Umbilical cord (tissue), 2 donors: ENCODE results near the gene ARHGEF28. TPM values are rescaled to one million over a fixed set of nuclear protein-coding genes. Genes with fewer than 3 reads are reported as not detected.

ENCODE experiments used
- DNase-seq: peaks from one replicate; pipeline ENCODE4 v3.0.0-alpha.2; 2015; ENCODE audit warnings: low spot score
- total RNA-seq: library from RNA; depleted of rRNA; stranded (reverse); fragments of >200 nt; gene quantifications from one replicate; pipeline ENCODE4 v1.2.3, GENCODE V29; 2014; ENCODE audit warnings: low replicate concordance; ENCODE audit not compliant: insufficient read depth

The ARHGEF28 gene
- total RNA-seq, 1 donor from 2014 or later = 13.7 TPM

DNA sequence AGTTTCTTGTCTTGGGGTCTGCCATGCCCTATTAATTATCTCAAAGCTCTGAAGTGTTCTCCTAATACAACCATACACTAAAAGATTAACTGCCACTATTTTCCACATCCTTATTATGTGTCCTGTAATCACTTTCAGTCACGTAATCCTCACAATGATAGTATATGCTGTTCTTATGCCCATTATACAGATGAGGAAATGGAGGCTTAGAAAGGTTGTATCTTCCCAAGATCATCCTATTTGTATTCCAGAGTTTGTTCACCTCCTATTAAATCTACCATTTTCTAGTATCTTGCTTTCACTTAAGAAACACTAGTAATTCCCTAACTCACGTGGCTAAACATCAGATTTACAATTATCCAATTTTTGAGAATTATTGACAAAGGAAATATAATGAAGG, 2.9 kb upstream of the ARHGEF28 start:
- DNase-seq = no peak

DNA sequence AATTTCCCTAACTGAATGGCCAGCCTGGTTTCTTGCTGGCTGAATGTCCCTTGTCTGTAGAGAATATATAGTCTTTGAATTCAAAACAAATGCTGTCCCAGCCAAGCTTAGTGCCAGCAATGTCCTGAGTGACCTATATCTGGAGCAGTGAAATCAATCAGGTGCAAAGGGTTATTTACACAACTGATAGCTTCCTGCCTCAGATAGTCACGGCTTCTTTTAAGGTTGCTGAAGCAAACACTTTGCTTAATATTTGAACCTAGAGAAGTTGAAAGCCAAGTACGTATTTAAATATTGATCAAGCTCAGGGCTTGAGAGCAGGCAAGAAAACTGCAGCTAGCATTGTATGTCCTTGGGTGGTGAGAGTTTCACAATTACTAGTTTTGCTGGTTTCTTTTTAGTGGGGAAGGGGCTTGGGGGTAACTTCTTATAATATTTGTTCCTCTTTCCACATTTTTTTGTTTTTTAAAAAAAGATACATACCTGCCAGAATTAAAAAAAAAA, 2.0 kb upstream of the ARHGEF28 start:
- DNase-seq = no peak

DNA sequence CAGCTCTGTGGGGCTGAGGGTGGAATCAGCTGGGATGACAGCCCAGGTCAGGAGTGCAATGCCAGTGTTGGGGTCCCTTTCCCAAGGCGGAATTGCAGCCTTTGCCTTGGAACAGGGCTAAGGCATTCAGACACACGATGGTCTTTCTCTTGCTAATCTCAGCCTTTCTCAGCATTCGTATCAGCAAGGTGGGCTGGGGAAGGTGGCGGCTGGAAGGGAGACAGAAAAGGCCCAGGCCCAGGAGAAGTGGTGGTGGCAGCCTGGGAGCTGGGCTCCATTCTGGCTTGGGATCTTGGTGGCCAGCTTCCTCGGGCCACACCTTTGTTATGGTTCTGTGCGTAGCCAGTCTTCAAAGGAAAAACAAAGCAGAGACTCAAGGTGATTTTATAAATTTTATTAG, 1.1 kb upstream of the ARHGEF28 start:
- DNase-seq = no peak

DNA sequence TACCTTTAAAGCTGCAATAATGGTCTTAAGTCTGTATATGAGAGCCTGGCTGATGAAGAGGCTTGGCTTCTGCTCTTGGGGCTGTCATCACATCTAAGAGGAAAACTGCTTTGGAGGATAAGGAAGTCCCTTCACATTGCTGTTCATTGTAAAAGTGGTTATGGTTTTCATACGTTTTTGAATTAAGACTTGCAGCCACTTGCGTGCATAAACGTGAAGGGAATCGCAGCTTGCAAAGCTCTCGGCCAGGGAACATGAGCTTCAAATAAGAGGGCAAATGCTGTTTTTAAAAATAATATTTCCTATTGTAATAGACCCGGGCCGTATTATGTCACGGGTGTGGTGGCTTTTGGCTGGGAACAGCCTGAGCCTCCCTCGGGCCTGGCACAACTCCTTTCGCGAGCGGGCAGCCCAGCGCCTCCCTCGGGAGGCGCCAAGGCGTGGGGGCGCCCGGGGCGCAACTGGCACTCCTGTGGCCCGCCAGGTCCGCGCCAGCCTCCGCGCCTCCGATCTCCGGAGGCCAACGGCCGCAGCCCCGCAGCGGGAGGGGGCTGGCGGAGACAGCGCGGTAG, 538 bp upstream of the ARHGEF28 start:
- no peak for DNase-seq

DNA sequence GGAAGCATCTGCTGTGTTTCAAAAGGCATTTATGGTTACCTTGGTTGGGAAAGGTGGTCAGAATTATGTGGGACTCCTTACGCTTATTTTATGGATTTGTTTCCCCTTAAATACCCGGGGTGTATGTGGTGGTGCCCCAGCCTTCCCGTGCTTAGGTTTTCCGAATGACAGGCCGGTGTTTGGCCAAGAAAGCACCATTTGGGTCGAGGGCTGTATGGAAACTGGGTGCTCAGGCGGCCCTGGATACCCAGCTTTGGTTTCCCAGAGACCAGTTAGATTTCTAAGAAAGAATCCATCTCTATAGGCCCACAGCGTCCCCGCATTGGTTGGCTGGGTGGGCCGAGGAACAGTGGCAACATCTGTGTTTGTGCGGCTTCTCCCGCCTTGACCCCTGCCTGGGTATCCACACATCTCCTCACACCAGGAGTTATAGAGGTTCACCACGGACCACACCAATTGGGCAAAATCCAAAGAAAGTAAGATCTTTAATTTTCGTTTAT, 868 bp downstream of the ARHGEF28 start:
- DNase-seq = no peak

DNA sequence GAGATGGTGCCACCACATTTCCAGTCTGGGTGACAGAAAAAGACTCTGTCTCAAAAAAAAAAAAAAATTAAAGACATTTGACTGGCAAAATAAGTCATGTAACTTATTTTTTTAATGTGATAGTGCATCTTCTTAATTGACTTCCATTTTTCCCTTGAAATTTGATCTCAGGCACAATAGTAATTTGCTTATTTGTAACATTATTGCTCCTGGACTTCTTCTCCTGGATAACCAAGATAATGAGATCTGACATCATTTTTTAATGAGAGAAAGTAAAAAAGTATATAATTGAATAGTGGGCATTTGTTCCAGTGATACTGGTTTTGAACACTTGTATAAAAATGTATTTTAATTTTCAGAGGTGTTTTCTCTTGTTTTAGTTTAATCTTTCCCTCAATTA, 3.5 kb downstream of the ARHGEF28 start:
- DNase-seq = no peak

DNA sequence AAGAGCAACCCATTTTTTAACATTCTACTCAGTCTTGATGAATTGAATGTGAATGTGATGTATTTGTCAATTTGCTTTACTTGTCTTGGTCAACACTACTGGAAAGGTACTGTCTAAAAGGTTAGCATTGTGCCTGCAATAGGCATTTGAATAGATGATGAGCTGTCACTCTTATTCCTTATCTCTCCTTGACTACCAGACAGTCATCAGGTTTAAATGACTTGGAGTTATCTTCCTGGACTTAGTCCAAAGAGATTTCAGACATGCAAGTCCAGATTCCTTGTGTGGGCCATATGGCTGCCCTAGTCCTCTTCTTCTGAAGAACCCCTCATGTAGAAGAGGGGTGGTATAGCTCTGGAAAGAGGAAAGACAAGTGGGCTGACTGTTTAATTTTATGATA, 4.8 kb downstream of the ARHGEF28 start:
- no peak for DNase-seq

DNA sequence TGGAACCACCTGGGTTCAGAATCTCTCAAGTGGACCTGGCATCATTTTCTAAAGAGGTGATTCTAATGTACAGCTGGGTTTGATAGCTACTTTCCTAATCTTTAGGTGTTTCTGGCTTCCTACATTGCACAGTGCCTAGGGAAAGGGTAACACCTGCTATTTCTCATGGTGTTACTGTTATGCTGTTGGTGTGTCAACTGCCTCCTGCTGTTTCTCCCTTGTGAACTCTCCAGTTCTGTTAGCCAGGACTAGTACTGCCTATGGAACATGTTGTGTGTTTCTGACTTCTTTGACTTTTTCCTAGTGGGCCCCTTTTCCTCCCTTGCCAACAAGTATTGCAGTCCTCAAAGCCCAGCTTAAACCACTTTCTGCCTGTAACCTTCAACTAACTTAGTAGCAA, 5.5 kb downstream of the ARHGEF28 start:
- no peak for DNase-seq

DNA sequence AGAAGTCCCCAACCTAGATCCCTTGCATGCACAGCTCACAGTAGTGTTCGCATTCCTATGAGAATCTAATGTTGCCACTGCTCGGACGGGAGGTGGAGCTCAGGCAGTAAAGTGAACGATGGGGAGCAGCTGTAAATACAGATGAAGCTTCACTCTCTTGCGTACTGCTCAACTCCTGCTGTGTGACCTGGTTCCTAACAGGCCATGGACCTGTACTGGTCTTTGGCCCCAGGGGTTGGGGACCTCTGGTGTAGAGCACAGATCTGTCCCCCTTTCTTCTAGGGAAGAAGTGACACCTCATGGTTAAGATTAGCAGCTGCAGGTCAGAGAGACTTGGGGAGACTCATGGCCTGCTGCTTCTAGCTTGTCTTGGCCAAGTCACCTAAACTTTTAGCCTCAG, 7.1 kb downstream of the ARHGEF28 start:
- no peak for DNase-seq

DNA sequence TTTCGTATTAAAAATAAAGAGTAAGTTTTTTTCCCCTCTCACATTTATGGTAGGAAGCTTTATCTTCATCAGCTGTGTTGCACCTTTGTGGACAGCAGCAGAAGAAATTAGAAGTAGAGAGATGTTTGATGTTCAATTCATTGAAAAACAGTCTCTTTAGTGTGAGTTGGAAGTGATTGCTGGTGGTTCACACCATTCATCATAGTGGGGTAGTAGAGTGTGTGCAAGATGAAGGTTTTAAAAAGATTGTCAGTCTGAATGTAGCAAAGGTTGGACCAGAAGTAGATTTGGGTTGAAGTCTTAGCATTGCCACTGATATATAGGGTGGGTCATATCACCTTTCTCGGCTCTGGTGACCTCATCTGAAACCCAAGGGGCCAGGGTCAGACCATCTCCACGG, 10.4 kb downstream of the ARHGEF28 start:
- no peak for DNase-seq

DNA sequence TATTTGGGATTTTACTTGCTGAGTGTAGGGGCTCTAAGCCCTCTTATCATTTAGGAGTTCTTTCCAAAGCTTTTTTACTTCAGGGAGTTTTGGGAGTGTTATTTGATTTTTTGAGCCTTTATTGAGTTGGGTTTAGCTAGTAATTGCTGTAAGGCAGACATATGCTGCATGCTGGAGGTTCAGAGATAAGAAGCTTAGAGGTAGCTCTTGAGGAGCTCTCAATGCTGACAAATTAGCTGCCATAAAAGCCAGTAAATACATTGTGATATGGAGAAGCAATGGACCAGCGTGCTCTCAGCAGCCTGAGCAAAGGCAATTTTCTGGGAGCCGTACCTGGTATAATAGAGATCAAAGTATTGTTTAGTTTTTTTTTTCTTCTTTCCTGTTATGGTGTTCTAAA, 11.6 kb downstream of the ARHGEF28 start:
- no peak for DNase-seq

DNA sequence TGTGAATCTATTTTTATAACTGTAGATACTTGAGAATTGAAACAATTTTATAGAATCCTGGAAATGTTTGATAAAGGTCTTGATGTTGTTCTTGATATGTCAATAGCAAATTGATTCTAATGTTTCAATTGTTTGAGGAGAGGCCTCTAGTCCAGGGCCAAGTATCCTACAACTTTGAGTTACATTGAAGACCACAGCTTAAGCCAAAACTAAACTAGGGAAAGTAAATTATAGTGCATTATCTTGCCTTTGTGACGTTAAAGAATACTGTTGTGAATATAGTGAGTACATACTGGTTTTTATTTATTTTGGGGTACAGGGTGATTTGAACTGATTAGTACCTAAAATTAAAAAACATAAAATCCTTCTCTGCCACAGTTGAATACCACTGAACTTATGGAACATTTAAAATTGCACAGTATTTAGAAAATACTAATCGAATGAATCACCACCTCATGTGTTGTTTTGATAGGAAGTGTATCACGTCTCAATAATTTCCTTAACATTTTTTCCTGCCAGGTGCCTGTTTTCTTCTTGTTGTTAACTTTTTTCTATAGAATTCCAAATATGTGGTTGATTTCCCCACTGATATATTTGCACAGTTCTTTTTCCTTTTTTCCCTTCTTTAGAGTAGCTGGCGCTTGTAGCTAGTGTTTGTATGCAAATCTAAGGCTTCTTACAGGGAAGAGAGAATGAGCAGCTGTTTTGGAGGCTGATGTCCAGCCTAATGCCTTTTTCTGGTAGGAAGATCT, 12.5 kb downstream of the ARHGEF28 start:
- DNase-seq = no peak

DNA sequence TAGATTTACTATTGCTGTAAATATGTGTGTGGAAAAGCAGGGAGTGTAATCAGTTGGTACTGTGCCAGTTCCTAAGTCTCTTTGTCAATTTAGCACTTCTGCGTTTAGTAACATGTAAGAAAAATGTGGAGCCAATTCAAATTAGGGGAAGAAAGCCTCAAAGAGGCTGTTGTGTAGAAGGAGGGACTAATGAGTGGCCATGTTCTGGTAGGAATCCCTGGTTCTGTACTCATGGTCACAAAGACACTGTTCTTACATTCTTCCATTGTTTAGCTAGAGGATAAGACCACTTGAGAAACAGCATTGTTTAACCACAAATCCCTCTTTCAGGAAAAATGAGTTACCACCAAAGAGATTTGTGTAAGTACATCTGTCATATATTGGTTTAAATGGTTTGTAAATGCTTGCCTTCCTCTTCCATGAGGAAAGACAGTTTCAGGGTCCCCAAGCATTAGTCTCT, 14.9 kb downstream of the ARHGEF28 start:
- DNase-seq = no peak

DNA sequence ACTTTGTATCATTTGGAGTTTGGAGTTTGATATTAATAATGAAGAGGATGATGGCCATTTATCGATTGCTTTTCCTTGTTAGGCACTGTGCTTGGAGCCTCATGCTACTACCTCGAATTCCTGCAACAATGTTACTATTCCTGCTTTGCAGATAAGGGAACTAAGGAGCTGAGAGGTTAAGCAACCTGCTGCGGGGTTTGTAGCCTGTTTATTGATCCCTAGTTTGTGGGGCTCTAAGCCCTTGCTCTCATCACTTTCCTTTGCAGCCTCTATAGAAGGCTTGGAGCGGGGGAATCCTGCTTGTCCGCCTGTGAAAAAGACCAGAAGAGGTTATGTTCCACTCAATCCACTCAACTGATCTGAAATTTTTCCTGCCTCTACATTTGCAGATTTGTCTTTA, 15.8 kb downstream of the ARHGEF28 start:
- DNase-seq = no peak

DNA sequence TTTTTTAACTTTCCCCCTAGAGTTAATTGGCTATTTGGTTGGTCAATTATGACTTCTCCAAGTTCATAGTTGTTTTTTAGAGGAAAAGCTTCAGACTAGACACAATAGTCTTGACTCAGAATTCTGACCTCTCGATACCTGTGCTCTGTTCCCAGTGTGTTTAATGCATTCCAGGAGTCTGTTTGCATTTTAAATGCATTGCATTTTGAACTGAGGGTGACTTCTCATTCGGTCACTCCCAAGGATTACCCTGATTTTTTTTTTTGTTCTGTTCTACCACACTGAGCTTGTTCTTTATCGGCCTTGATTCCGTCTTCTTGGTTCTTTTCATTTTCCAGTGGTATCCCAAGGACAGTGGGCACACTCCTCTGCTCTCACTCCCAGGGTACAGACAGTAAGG, 16.3 kb downstream of the ARHGEF28 start:
- no peak for DNase-seq

DNA sequence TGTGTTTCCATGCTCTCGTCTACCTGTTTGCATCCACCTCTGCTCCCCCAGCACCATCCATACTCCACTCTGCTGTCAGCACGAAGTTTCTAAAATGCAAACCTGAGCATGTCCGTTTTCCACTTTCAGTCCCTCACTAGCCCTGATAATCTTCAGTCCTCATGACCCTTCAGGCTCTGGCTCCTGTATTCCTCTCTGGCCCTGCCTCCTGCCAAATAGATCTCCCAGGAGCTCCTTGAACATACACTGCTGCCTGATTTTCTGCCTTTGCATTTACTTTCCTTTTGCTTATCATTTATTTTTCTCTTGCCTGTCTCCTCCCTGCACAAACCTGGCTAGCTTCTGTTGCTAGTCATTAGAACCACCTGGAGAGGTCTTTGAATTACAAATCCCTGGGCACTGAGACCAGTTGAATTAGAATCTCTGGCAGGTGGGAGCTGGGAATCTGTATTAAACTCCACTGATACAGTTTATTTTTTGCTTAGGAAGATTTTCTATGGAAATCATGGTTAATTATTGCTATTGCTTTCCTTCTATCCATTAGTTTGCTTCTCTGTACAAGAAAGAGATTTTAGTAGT, 18.5 kb downstream of the ARHGEF28 start:
- DNase-seq = no peak

DNA sequence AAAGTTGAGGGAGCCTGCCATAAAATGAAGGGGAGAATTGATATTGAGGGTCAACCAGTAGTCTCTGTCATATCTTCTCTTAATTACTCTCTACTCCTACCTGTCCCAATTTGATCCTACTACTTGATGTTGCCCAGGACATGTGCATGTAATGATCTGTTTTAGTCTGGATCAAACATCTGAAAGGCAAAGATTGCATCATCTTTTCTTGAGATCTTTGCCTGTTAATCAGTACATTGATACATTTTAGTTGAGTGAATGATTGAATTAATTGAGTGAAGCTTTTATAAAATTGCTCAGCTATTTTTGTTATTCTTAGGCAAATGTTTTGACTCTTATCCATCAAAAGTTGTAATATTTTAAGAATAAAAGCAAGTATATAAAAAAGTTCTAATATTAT, 21.7 kb downstream of the ARHGEF28 start:
- DNase-seq = no peak

DNA sequence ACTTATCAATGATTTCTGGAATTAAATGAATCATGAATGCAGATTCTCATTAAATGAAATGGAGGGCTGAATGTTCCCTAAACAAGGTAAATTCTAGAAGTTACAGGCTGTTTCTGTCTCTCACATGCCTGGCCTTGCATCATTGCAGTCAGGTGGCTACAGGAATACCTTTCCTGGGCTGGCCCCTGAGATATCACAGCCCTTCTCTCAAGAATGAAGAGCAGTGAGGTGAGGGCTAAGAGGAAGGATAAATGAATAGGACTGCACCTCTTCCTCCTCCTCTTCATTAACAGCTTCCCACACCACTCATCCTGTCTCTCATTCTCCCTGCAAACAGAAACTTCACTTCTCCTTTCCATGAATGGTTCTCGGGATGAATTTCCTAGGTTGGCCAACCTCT, 22.5 kb downstream of the ARHGEF28 start:
- DNase-seq = no peak

DNA sequence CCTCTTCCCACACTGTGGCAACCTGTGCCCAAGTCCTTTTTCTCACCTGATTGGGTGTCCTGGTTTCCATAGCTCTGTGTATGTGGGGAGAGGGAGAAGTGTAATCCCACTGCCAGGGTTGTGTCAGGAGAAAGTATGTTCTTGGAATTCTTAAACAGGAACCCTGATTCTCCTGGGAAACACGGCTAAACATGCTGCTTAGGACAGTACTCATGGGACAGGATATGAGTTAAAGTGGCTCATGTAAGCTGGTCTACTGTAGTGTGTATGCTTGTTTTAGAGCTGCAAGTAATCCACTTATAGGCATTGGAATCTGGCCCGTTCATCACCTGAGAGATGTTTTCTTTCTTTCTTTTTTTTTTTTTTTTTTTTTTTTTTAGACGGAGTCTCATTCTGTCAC, 23.9 kb downstream of the ARHGEF28 start:
- DNase-seq = no peak

DNA sequence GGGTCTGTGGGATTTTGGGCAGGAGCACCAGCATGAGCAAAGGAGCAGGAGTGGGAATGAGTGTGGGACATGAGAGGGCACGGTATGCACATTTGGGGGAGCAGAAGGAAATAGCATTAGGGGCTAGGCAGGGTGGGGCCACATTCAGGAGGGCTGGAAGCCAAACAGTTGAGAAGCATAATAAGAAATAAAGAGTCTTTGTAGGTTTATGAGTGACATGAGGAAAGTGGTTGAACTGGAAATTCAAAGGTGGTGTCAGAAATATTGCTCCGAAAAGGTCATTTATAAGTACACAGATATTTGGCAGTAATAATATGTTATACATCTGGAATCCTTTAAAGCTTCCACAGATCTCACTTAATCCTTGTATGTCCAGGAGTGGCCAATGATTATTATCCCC, 26.4 kb downstream of the ARHGEF28 start:
- DNase-seq = no peak

DNA sequence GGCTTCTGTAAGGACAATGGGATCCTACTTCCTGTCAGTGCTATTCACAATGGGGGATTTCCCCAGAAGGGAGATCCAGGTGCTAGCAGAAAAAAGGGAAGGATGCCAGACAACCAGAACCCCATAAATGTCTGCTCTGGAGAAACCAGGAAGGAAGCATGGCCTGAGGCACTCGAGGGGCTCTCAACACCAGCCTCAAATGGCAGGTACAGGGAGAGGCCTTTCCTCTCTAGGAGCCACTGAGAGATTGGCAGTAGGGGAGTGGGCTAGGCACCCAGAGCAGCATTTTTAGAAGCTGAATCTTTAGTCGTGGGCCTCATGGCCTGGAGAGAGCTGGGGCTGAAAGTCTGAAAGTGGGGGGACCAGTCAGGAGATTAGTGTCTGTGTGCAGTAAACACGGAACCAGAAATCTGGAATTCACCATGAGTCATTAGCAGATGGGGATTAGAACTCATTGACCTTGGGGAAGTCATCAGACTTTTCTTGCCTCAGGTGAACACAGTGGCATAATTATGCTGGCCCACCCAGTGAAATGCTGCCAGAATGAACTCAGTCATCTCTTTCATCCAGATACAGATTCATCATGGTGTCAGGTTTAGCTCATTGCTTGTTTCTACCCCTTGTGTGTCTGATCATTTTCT, 28.3 kb downstream of the ARHGEF28 start:
- no peak for DNase-seq

DNA sequence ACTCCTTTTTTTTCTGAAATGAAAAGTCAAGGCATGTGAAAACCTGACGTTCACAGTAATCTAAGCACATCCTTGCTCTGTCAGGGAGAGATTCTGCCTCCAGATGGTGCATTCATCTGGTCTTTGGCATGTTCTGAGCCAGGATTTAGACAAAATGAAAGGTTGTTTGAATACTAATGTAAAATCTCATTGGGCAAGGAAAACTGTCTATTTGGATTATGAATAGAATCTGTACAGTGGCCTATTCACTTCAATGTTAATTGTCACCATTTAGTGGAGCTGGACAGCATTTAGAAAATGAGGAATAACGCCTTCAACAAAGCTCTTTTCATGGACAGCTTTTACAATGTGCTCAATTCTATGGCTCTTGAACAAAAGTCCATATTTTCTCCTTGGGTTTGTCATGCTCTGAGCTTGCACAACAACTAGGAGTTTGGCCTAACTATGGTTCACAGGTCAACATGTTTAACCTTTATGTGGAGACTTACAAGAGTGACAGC, 28.9 kb downstream of the ARHGEF28 start:
- DNase-seq = no peak
